Right lobe of liver (tissue), 4 donors: ENCODE results near the gene DEF6.

Source experiments
- CTCF ChIP-seq, 4 donors: fragments of 200-600 bp in 3 of 4; fragments of 450-650 bp in 1 of 4; IDR thresholded peaks; one replicate each; pipeline versions ENCODE4 v1.5.1 to v1.8.0; 2016 to 2022; ENCODE audit warnings: antibody characterized with exemption in 4 of 4, mild to moderate bottlenecking in 2 of 4
- POLR2A ChIP-seq: fragments of 450-650 bp; IDR thresholded peaks from one replicate; pipeline ENCODE4 v1.6.1; 2017; ENCODE audit warnings: antibody characterized with exemption, mild to moderate bottlenecking
- donor health status: DM: no; HTN: no; CAD: no.
- donor health status: DM: no; HTN: no; CAD: no.
- donor health status: DM: no; HTN: yes; CAD: no.

GRCh38 chr6:35291491-35291890, 6.1 kb upstream of the DEF6 start:
- TF ChIP-seq CTCF (IDR thresholded peaks at IDR 0.05) = no peak
- TF ChIP-seq POLR2A = no peak
